ENCODE data around the gene NMRK2. TPM values are rescaled to one million over a fixed set of nuclear protein-coding genes. Genes with fewer than 3 reads are reported as not detected.

NMRK2 gene
- total RNA-seq, 1 experiment from 2014 or later = not detected

DNA sequence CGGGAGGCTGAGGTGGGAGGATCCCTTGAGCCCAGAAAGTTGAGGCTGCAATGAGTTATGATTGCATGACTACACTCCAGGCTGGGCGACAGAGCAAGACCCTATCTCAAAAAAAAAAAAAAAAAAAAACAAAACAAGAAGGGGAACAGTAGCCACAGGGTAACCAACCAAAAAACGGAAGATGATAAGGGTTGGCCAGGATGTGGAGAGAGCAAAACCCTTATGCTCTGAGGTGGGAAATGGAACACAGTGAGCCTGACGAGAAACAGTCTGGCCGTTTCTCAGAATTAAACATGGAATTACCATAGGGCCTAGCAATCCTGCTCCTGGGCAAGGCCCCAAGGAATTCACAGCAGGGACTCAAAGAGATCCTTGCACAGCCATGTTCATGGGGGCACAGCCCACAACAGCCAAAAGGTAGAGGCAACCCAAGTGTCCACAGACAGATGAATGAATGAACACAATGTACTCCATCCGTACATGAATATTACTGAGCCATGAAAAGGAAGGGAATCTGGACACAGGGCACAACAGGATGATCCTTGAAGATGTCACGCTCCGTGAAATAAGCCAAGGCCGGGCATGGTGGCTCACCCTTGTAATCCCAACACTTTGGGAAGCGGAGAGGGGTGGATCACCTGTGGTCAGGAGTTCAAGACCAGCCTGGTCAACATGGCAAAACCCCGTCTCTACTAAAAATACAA lies 11.3 kb downstream of the NMRK2 start:
- CTCF ChIA-PET = no interaction called here
- RAD21 ChIA-PET (ENCODE audit: low non-redundant PET in 1 of 2, low total read pairs in 2 of 2, uncharacterized antibody in 2 of 2, unreplicated experiment in 2 of 2) = no interaction called here
- Histone ChIP-seq H3K4me3 (replicated peaks in 1 of 2; ENCODE audit: low read depth in 1 of 2, low read length in 2 of 2) (no peak overlapping the region), H2AFZ (ENCODE audit: low read depth, low read length, poor library complexity, severe bottlenecking) (no peak overlapping the region), H3K4me1 (ENCODE audit: control insufficient read depth in 1 of 2, insufficient read depth in 2 of 2, low read length in 2 of 2) (0 out of 4 replicates have a peak, but pooled peaks cover 0 to 3% of the 10 kb centered on the region in 2 experiments), H3K27me3 (ENCODE audit: insufficient read depth, low read length) (no peaks in the 10 kb centered on the region), H4K20me1 (ENCODE audit: insufficient read depth) (no peaks in the 10 kb centered on the region), H3K9ac (ENCODE audit: low read length) (no peak overlapping the region), H3K79me2 (ENCODE audit: insufficient read depth, low read length) (no peaks in the 10 kb centered on the region), H3K4me2 (ENCODE audit: low read length) (no peak overlapping the region), H3K9me3 (ENCODE audit: control insufficient read depth in 1 of 2, insufficient read depth in 1 of 2, low read depth in 1 of 2, low read length in 2 of 2) (no peaks in the 10 kb centered on the region), H3K27ac (ENCODE audit: low read depth, low read length) (no peak overlapping the region), H3K9me2 (ENCODE audit: insufficient read depth) (no peaks in the 10 kb centered on the region), H3K36me3 (ENCODE audit: control insufficient read depth in 1 of 2, insufficient read depth in 2 of 2, low read length in 2 of 2) (no peaks in the 10 kb centered on the region)
- TF ChIP-seq, protein P1, sequence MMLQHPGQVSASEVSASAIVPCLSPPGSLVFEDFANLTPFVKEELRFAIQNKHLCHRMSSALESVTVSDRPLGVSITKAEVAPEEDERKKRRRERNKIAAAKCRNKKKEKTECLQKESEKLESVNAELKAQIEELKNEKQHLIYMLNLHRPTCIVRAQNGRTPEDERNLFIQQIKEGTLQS (IDR thresholded peaks at IDR 0.05) = no peak
- TF ChIP-seq ELF1 (IDR thresholded peaks at IDR 0.05; ENCODE audit: borderline replicate concordance, low read depth) (no peak), SIN3A (IDR thresholded peaks at IDR 0.05; ENCODE audit: low read depth) (no peak), CBX3 (IDR thresholded peaks at IDR 0.05; ENCODE audit: low read depth) (no peak), CEBPB (IDR thresholded peaks at IDR 0.05; ENCODE audit: low read depth) (no peak), SP1 (IDR thresholded peaks at IDR 0.05; ENCODE audit: low read depth) (no peak), EGR1 (IDR thresholded peaks at IDR 0.05; ENCODE audit: low read depth) (no peak), POLR2AphosphoS5 (IDR thresholded peaks at IDR 0.05; ENCODE audit: low read depth, low read length) (no peak), FOSL1 (IDR thresholded peaks at IDR 0.05; ENCODE audit: low read depth) (no peak), RAD21 (IDR thresholded peaks at IDR 0.05; ENCODE audit: low read depth) (no peak), EZH2phosphoT487 (IDR thresholded peaks at IDR 0.05; ENCODE audit: borderline replicate concordance) (no peak), CTCF (IDR thresholded peaks at IDR 0.05 in 2 of 3, conservative IDR thresholded peaks at IDR 0.05 in 1 of 3; ENCODE audit: borderline replicate concordance in 1 of 3, insufficient read depth in 1 of 3, low read depth in 2 of 3, low read length in 2 of 3) (no peak), EZH2 (IDR thresholded peaks at IDR 0.05) (no peak), SRF (IDR thresholded peaks at IDR 0.05; ENCODE audit: low read depth) (no peak), ZFX (IDR thresholded peaks at IDR 0.05) (no peak), JUND (IDR thresholded peaks at IDR 0.05) (no peak), TCF7L2 (IDR thresholded peaks at IDR 0.05; ENCODE audit: borderline replicate concordance, extremely low read depth, insufficient read depth, insufficient read length) (no peak)
- TF ChIP-seq, protein P2, sequence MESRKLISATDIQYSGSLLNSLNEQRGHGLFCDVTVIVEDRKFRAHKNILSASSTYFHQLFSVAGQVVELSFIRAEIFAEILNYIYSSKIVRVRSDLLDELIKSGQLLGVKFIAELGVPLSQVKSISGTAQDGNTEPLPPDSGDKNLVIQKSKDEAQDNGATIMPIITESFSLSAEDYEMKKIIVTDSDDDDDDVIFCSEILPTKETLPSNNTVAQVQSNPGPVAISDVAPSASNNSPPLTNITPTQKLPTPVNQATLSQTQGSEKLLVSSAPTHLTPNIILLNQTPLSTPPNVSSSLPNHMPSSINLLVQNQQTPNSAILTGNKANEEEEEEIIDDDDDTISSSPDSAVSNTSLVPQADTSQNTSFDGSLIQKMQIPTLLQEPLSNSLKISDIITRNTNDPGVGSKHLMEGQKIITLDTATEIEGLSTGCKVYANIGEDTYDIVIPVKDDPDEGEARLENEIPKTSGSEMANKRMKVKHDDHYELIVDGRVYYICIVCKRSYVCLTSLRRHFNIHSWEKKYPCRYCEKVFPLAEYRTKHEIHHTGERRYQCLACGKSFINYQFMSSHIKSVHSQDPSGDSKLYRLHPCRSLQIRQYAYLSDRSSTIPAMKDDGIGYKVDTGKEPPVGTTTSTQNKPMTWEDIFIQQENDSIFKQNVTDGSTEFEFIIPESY (IDR thresholded peaks at IDR 0.05; ENCODE audit: extremely low read depth, insufficient replicate concordance, low read length) = no peak
- TF ChIP-seq, protein P3, sequence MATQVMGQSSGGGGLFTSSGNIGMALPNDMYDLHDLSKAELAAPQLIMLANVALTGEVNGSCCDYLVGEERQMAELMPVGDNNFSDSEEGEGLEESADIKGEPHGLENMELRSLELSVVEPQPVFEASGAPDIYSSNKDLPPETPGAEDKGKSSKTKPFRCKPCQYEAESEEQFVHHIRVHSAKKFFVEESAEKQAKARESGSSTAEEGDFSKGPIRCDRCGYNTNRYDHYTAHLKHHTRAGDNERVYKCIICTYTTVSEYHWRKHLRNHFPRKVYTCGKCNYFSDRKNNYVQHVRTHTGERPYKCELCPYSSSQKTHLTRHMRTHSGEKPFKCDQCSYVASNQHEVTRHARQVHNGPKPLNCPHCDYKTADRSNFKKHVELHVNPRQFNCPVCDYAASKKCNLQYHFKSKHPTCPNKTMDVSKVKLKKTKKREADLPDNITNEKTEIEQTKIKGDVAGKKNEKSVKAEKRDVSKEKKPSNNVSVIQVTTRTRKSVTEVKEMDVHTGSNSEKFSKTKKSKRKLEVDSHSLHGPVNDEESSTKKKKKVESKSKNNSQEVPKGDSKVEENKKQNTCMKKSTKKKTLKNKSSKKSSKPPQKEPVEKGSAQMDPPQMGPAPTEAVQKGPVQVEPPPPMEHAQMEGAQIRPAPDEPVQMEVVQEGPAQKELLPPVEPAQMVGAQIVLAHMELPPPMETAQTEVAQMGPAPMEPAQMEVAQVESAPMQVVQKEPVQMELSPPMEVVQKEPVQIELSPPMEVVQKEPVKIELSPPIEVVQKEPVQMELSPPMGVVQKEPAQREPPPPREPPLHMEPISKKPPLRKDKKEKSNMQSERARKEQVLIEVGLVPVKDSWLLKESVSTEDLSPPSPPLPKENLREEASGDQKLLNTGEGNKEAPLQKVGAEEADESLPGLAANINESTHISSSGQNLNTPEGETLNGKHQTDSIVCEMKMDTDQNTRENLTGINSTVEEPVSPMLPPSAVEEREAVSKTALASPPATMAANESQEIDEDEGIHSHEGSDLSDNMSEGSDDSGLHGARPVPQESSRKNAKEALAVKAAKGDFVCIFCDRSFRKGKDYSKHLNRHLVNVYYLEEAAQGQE (IDR thresholded peaks at IDR 0.05; ENCODE audit: low read depth) = no peak
- no peak for DNase-seq (ENCODE audit: low read depth, low spot score)
- no peak for ATAC-seq
- POLR2A ChIA-PET = no interaction called here
- intact Hi-C loops (cut with micrococcal nuclease) = no loop called here
- no TSS peak for BruUV-seq (replicated peaks)

All from HCT116 (cell line).